Neutrophil (primary cell): ENCODE data around the gene JARID2.

Source experiments
- H3K27ac ChIP-seq: fragments of 200-600 bp; sonication (generic); 2 replicates; pipeline ENCODE4 v1.5.1; 2016; ENCODE audit warnings: mild to moderate bottlenecking, moderate library complexity
- H3K27me3 ChIP-seq: fragments of 200-600 bp; sonication (generic); 2 replicates; pipeline ENCODE4 v1.6.0; 2016; ENCODE audit warnings: mild to moderate bottlenecking
- H3K36me3 ChIP-seq: fragments of 200-600 bp; sonication (generic); 2 replicates; pipeline ENCODE4 v1.5.1; 2017
- H3K4me1 ChIP-seq, 2 experiments: fragments of 200-600 bp in 1 of 2; sonication (generic) in 1 of 2; 1 replicate in 1 of 2; 2 replicates in 1 of 2; pipeline versions ENCODE4 v1.5.1 to v1.6.1; 2013 to 2016; ENCODE audit warnings: low read depth in 1 of 2, low read length in 1 of 2, mild to moderate bottlenecking in 1 of 2, moderate library complexity in 1 of 2; ENCODE audit not compliant: control insufficient read depth in 1 of 2, insufficient read depth in 1 of 2
- H3K4me3 ChIP-seq, 2 experiments: fragments of 200-600 bp in 1 of 2; sonication (generic) in 1 of 2; 1 replicate in 1 of 2; 2 replicates in 1 of 2; pipeline ENCODE4 v1.5.1; 2013 to 2016; ENCODE audit warnings: low read depth in 1 of 2, low read length in 1 of 2, mild to moderate bottlenecking in 1 of 2, moderate library complexity in 1 of 2
- H3K9me3 ChIP-seq: fragments of 200-600 bp; sonication (generic); 2 replicates; pipeline ENCODE4 v1.5.1; 2016
- TF ChIP-seq, protein P1 (sequence below): fragments of 200-600 bp; sonication (generic); IDR thresholded peaks from 2 replicates; pipeline ENCODE4 v1.5.1; 2016; ENCODE audit warnings: antibody characterized with exemption

Gene JARID2

DNA sequence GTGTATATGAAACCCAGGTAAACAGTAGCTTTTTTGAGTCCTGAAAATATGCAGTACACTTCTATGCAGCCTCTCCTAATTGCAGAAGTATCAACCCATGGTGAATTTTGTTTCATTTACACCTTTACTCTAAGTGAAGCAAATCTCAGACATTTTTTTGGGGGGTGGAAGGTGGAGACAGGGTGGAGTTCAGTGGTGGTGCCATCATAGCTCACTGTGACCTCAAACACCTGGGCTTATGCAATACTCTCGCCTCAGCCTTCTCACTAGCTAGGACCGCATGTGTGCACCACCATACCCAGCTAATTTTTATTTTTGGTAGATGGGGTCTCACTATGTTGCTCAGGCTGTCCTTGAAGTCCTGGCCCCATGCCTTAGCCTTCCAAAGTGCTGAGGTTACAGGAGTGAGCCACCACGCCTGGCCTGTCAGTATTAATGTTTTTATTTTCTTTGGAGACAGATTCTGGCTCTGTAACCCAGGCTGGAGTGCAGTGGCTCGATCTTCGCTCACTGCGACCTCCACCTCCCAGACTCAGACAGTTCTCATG lies 80.3 kb downstream of the JARID2 start:
- no peaks in the 10 kb centered on the region for H3K9me3 ChIP-seq
- H3K27ac ChIP-seq, result peak overlapping the region; percentile 38
- no peaks in the 10 kb centered on the region for H3K27me3 ChIP-seq
- H3K4me3 ChIP-seq, result no peak overlapping the region
- TF ChIP-seq, protein P1, sequence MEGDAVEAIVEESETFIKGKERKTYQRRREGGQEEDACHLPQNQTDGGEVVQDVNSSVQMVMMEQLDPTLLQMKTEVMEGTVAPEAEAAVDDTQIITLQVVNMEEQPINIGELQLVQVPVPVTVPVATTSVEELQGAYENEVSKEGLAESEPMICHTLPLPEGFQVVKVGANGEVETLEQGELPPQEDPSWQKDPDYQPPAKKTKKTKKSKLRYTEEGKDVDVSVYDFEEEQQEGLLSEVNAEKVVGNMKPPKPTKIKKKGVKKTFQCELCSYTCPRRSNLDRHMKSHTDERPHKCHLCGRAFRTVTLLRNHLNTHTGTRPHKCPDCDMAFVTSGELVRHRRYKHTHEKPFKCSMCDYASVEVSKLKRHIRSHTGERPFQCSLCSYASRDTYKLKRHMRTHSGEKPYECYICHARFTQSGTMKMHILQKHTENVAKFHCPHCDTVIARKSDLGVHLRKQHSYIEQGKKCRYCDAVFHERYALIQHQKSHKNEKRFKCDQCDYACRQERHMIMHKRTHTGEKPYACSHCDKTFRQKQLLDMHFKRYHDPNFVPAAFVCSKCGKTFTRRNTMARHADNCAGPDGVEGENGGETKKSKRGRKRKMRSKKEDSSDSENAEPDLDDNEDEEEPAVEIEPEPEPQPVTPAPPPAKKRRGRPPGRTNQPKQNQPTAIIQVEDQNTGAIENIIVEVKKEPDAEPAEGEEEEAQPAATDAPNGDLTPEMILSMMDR, result no peak
- no peaks in the 10 kb centered on the region for H3K36me3 ChIP-seq
- H3K4me1 ChIP-seq, result peaks cover 46 to 69% of the 10 kb centered on the region in 2 experiments

DNA sequence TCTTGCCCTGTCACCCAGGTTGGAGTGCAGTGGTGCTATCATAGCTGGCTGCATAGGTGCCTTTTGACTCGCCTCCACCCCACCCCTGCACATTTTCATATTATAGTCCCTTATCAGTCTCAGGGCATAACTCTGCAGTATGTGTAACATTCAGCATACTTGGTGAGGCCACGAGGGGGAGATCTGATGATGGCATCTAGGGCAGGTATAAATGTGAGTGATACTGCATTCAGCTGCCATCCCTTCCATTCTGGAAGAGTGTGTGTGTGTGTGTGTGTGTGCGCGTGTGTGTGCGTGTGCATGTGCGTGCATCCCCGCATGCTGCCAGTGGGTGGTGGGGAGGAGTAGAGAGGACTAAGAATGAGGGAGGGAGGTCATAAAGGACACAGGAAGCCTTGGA lies 81.4 kb downstream of the JARID2 start:
- peaks cover 57 to 76% of the 10 kb centered on the region in 2 experiments for H3K4me1 ChIP-seq
- no peaks in the 10 kb centered on the region for H3K27me3 ChIP-seq
- H3K27ac ChIP-seq, result no peak overlapping the region
- TF ChIP-seq, protein P1, result no peak
- no peaks in the 10 kb centered on the region for H3K36me3 ChIP-seq
- H3K4me3 ChIP-seq, result no peak overlapping the region
- H3K9me3 ChIP-seq, result no peaks in the 10 kb centered on the region

DNA sequence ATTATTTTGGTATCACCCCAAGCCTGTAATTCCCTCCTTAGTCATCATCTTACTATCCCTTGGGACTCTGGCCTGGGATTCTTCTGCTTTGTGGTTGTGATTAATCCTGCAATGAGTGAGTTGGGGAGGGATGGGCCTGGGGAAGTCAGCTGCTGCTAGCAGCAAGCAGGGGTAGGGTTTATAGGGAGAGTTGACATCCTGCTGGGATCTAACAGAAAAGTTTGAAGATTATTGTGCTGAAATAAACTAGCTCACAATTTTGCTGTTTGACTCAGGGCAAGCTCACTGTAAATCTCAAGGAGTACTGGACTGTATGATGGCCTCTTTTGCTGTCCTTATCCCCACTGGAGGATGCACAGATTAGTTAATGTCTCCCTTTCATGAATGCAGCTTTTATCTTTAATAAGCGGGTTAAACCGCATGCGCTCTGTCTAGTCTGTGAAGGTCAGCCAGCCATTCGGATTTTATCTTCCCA lies 83.4 kb downstream of the JARID2 start:
- Histone ChIP-seq H3K27ac (peak overlapping the region; percentile 30), H3K4me1 (peaks cover 66 to 90% of the 10 kb centered on the region in 2 experiments), H3K27me3 (no peaks in the 10 kb centered on the region), H3K4me3 (no peak overlapping the region), H3K36me3 (no peaks in the 10 kb centered on the region), H3K9me3 (no peaks in the 10 kb centered on the region)
- TF ChIP-seq, protein P1, result no peak

DNA sequence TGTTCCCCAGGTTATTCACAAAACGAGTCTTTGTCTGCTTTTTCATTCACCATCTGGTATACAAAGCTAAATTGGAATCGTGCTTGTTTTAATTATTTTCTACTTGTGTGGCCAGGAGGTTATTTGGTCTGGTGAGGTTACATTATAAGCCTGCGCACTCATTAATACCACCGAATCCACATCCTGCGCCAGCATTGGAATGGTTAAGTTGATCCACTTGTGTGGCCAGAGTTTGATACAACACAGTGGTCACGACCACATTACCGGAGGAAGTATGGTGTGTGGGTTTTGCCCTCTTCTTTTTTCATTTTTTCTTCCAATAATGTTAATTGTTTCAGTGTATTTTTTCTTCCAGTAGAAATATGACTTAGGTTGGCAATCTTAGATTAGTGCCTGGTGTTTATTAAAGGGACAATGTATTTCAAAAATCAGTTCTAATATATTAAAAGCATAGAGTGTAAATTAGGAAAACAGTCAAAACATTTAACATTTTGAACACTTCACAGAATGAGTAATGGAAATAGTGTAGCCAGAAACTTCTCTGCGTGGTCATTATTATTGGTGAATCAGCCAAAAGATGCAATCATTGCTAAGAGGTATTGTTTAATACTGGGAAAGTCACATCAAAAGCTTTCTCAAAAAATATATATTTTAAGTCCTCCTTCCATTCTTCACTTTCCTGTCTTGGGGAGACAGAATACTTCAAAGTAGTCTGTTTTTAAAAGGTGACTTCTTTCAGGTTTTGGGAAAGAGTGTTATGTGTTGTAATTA lies 84.5 kb downstream of the JARID2 start:
- no peaks in the 10 kb centered on the region for H3K9me3 ChIP-seq
- no peaks in the 10 kb centered on the region for H3K27me3 ChIP-seq
- peak overlapping the region; percentile 30 for H3K27ac ChIP-seq
- TF ChIP-seq, protein P1, result no peak
- H3K4me3 ChIP-seq, result no peak overlapping the region
- peaks cover 65 to 91% of the 10 kb centered on the region in 2 experiments for H3K4me1 ChIP-seq
- no peaks in the 10 kb centered on the region for H3K36me3 ChIP-seq

DNA sequence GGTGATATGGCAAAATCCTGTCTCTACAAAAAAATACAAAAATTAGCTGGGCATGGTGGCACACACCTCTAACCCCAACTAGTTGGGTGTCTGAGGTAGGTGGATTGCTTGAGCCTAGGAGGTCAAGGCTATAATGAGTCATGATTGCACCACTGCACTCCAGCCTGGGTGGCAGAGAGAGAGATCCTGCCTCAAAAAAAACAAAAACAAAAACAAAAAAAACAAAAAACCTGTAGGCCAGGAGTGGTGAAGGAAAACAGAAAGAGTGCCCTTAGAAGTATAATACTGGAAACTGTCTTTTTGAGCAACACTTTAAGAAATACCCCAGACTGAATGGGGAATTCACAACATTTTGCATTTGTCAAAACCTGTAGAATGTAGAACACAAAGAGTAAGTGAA lies 85.3 kb downstream of the JARID2 start:
- no peaks in the 10 kb centered on the region for H3K36me3 ChIP-seq
- peak overlapping the region; percentile 30 for H3K27ac ChIP-seq
- H3K9me3 ChIP-seq, result no peaks in the 10 kb centered on the region
- peaks cover 65 to 91% of the 10 kb centered on the region in 2 experiments for H3K4me1 ChIP-seq
- TF ChIP-seq, protein P1, result no peak
- H3K27me3 ChIP-seq, result no peaks in the 10 kb centered on the region
- no peak overlapping the region for H3K4me3 ChIP-seq
